Breast epithelium (tissue), 4 donors: ENCODE data around the gene PTAR1. TPM values are rescaled to one million over a fixed set of nuclear protein-coding genes. Genes with fewer than 3 reads are reported as not detected.

ENCODE experiments used
- DNase-seq, 2 donors: peaks; one replicate each; pipeline ENCODE4 v3.0.0-alpha.2; 2019; ENCODE audit warnings: low spot score in 2 of 2
- H3K27ac ChIP-seq, 2 donors: fragments of 200-600 bp; sonication (generic) in 1 of 2; one replicate each; pipeline ENCODE4 v1.5.1; 2016 to 2019; ENCODE audit warnings: mild to moderate bottlenecking in 1 of 2
- H3K27me3 ChIP-seq, 2 donors: fragments of 200-600 bp; sonication (generic) in 1 of 2; one replicate each; pipeline versions ENCODE4 v1.5.1 to v1.6.0; 2017 to 2019; ENCODE audit warnings: control low read depth in 1 of 2, mild to moderate bottlenecking in 1 of 2
- H3K36me3 ChIP-seq: fragments of 200-600 bp; one replicate; pipeline ENCODE4 v1.5.1; 2019
- H3K4me1 ChIP-seq, 2 donors: fragments of 200-600 bp; sonication (generic); one replicate each; pipeline ENCODE4 v1.5.1; 2016 to 2019; ENCODE audit warnings: control low read depth in 1 of 2
- H3K4me3 ChIP-seq, 3 donors: fragments of 200-600 bp; sonication (generic); 1 replicate in 2 of 3; 2 replicates in 1 of 3; pipeline ENCODE4 v1.5.1; 2016 to 2019; ENCODE audit warnings: mild to moderate bottlenecking in 3 of 3, moderate library complexity in 2 of 3
- H3K9me3 ChIP-seq, 2 donors: fragments of 200-600 bp; sonication (generic) in 1 of 2; one replicate each; pipeline ENCODE4 v1.5.1; 2016 to 2019; ENCODE audit warnings: control low read depth in 1 of 2
- CTCF ChIP-seq, 3 donors: fragments of 450-650 bp; IDR thresholded peaks; one replicate each; pipeline ENCODE4 v1.5.1; 2016 to 2017; ENCODE audit warnings: antibody characterized with exemption in 3 of 3, mild to moderate bottlenecking in 3 of 3, moderate library complexity in 3 of 3
- POLR2A ChIP-seq: fragments of 450-650 bp; IDR thresholded peaks from one replicate; pipeline ENCODE4 v1.6.1; 2016; ENCODE audit warnings: antibody characterized with exemption, mild to moderate bottlenecking, moderate library complexity
- POLR2AphosphoS5 ChIP-seq, 3 donors: sonication (generic); formaldehyde crosslinking; IDR thresholded peaks; one replicate each; pipeline ENCODE4 v1.6.1; 2017; ENCODE audit warnings: antibody characterized with exemption in 3 of 3
- intact Hi-C: fragments of 100-400 bp; cut with DNase I; formaldehyde crosslinking; loops from one replicate; pipeline ENCODE4 v1.15.1; 2023; ENCODE audit warnings: low total_unique reads
- total RNA-seq, 3 donors: library from RNA; depleted of rRNA; stranded (reverse); fragments of >200 nt; gene quantifications; one replicate each; pipeline ENCODE4 v1.1.0, GENCODE V29; 2016

The PTAR1 gene
- total RNA-seq, 3 donors from 2014 or later, result 80.3 to 114 (median 82.9) TPM

- TF ChIP-seq POLR2AphosphoS5 (IDR thresholded peaks at IDR 0.05), result no peak
- Histone ChIP-seq H3K4me1 (no peaks in the 10 kb centered on the region), H3K27ac (peak overlapping the region; percentile 54 to 71), H3K9me3 (no peaks in the 10 kb centered on the region), H3K36me3 (no peaks in the 10 kb centered on the region), H3K4me3 (no peak overlapping the region), H3K27me3 (no peaks in the 10 kb centered on the region)
- intact Hi-C loops, result no loop called here
- no peak for DNase-seq
These were observed 84.2 kb downstream of the PTAR1 start for GRCh38 chr9:69675563-69675962.

- Histone ChIP-seq H3K9me3 (no peaks in the 10 kb centered on the region), H3K4me3 (no peak overlapping the region), H3K27ac (peak overlapping the region; percentile 71 to 78), H3K36me3 (no peaks in the 10 kb centered on the region), H3K4me1 (no peaks in the 10 kb centered on the region), H3K27me3 (no peaks in the 10 kb centered on the region)
- intact Hi-C loops, result no loop called here
- DNase-seq, result no peak
- TF ChIP-seq CTCF (IDR thresholded peaks at IDR 0.05) (no peak), POLR2AphosphoS5 (IDR thresholded peaks at IDR 0.05) (no peak), POLR2A (no peak)
These were observed 84.9 kb downstream of the PTAR1 start for GRCh38 chr9:69674716-69675438.

GRCh38 chr9:69674112-69674685, 85.6 kb downstream of the PTAR1 start:
- peak overlapping the region; percentile 52 to 78 for H3K27ac ChIP-seq
- intact Hi-C loops, result no loop called here

GRCh38 chr9:69673311-69673640, 86.5 kb downstream of the PTAR1 start:
- DNase-seq, result no peak
- peak overlapping the region; percentile 69 to 89 (median 70) for H3K4me3 ChIP-seq
- intact Hi-C loops, result no loop called here
- no peaks in the 10 kb centered on the region for H3K4me1 ChIP-seq
- no peaks in the 10 kb centered on the region for H3K36me3 ChIP-seq
- H3K9me3 ChIP-seq, result no peaks in the 10 kb centered on the region
- TF ChIP-seq CTCF (IDR thresholded peaks at IDR 0.05) (no peak), POLR2A (no peak), POLR2AphosphoS5 (IDR thresholded peaks at IDR 0.05) (no peak)
- H3K27ac ChIP-seq, result peak overlapping the region; percentile 50 to 88
- no peaks in the 10 kb centered on the region for H3K27me3 ChIP-seq

More at GRCh38 chr9:69674112-69674685, 85.6 kb downstream of the PTAR1 start:
- Histone ChIP-seq H3K4me3 (no peak overlapping the region), H3K36me3 (no peaks in the 10 kb centered on the region), H3K4me1 (no peaks in the 10 kb centered on the region), H3K27me3 (no peaks in the 10 kb centered on the region), H3K9me3 (no peaks in the 10 kb centered on the region)
- no peak for DNase-seq
- TF ChIP-seq POLR2AphosphoS5 (IDR thresholded peaks at IDR 0.05) (no peak), CTCF (IDR thresholded peaks at IDR 0.05) (peak in 1 of 3 donors; percentile 10)

GRCh38 chr9:69672596-69673310, 87.1 kb downstream of the PTAR1 start:
- Histone ChIP-seq H3K9me3 (no peaks in the 10 kb centered on the region), H3K27ac (peak overlapping the region; percentile 50 to 88), H3K27me3 (no peaks in the 10 kb centered on the region), H3K36me3 (no peaks in the 10 kb centered on the region), H3K4me1 (no peaks in the 10 kb centered on the region), H3K4me3 (peak overlapping the region; percentile 69 to 89 (median 70))
- intact Hi-C loops, result no loop called here
- peak; percentile 79 to 88 (median 85) for TF ChIP-seq CTCF (IDR thresholded peaks at IDR 0.05)
- TF ChIP-seq POLR2A, result no peak
- TF ChIP-seq POLR2AphosphoS5 (IDR thresholded peaks at IDR 0.05), result peak in 2 of 3 donors; percentile 37 to 45
- peak; percentile 54 to 85 for DNase-seq
